NCI-H226 (cell line): ENCODE data around the gene HSD17B4.
"Not testable (repeated sequence)": the region's sequence is repeated elsewhere in the genome, so short reads cannot be mapped to it uniquely, and the experiment has no call there.

Source experiments
- DNase-seq: peaks from one replicate; pipeline ENCODE4 v3.0.0-alpha.2; 2015

The HSD17B4 gene

GRCh38 chr5:119435436-119436132, 16.7 kb upstream of the HSD17B4 start:
- no peak for DNase-seq

GRCh38 chr5:119437785-119438586, 14.3 kb upstream of the HSD17B4 start:
- DNase-seq, result not testable (repeated sequence)

GRCh38 chr5:119438587-119438917, 13.7 kb upstream of the HSD17B4 start:
- peak; percentile 61 for DNase-seq

GRCh38 chr5:119439140-119439631, 13.1 kb upstream of the HSD17B4 start:
- DNase-seq, result peak; percentile 47

- not testable (repeated sequence) for DNase-seq
These were observed 12.7 kb upstream of the HSD17B4 start for GRCh38 chr5:119439632-119440031.

- DNase-seq, result not testable (repeated sequence)
These were observed 7.7 kb upstream of the HSD17B4 start for GRCh38 chr5:119444643-119445042.

- no peak for DNase-seq
These were observed 6.8 kb upstream of the HSD17B4 start for GRCh38 chr5:119445544-119445943.

GRCh38 chr5:119449882-119450281, 2.4 kb upstream of the HSD17B4 start:
- DNase-seq, result no peak

GRCh38 chr5:119450627-119451026, 1.7 kb upstream of the HSD17B4 start:
- DNase-seq, result not testable (repeated sequence)

- no peak for DNase-seq
These were observed 736 bp upstream of the HSD17B4 start for GRCh38 chr5:119451561-119451960.

GRCh38 chr5:119452060-119452372, 281 bp upstream of the HSD17B4 start:
- no peak for DNase-seq

GRCh38 chr5:119453040-119453373, 710 bp downstream of the HSD17B4 start:
- DNase-seq, result no peak

- DNase-seq, result no peak
These were observed 1.9 kb downstream of the HSD17B4 start for GRCh38 chr5:119454171-119454570.

GRCh38 chr5:119458911-119459632, 6.8 kb downstream of the HSD17B4 start:
- no peak for DNase-seq

- DNase-seq, result no peak
These were observed 13.3 kb downstream of the HSD17B4 start for GRCh38 chr5:119465640-119466039.

GRCh38 chr5:119468286-119468685, 16.0 kb downstream of the HSD17B4 start:
- DNase-seq, result no peak

- no peak for DNase-seq
These were observed 17.9 kb downstream of the HSD17B4 start for GRCh38 chr5:119470105-119470763.

GRCh38 chr5:119470851-119471451, 18.7 kb downstream of the HSD17B4 start:
- DNase-seq, result no peak

GRCh38 chr5:119473241-119473640, 20.9 kb downstream of the HSD17B4 start:
- DNase-seq, result no peak

- DNase-seq, result no peak
These were observed 24.0 kb downstream of the HSD17B4 start for GRCh38 chr5:119476341-119476740.

- no peak for DNase-seq
These were observed 26.5 kb downstream of the HSD17B4 start for GRCh38 chr5:119478781-119479180.

- not testable (repeated sequence) for DNase-seq
These were observed 28.3 kb downstream of the HSD17B4 start for GRCh38 chr5:119480629-119481028.

GRCh38 chr5:119483155-119483554, 30.9 kb downstream of the HSD17B4 start:
- DNase-seq, result no peak
